Measurements from ENCODE around the gene TREH. TPM values are rescaled to one million over a fixed set of nuclear protein-coding genes. Genes with fewer than 3 reads are reported as not detected.

TREH gene
- polyA plus RNA-seq, 1 donor from 2014 or later, result 0.12 TPM

DNA sequence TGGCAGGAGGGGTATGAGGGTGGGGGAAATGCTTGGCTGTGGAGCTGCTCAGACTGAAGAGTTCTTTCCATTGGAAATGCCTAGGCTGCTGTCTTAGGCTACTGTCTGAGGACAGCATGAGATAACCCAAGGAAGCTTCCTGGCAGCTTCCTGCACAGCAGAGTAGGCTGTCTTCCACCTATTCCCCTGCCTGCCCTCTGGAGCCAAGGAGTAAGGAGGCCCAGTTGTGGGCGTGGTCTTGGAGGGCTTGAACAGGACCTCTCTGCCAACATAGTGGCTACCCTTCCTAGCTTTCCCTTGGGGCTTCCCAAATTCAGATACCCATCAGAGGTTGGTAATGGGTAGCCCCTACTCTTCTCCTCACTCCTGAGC, 46.1 kb downstream of the TREH start:
- no peak overlapping the region for H3K4me2 ChIP-seq (ENCODE audit: low read length)
- H3K27me3 ChIP-seq (ENCODE audit: insufficient read depth, low read depth, low read length), result no peaks in the 10 kb centered on the region
- H3K4me3 ChIP-seq (ENCODE audit: low read length), result no peak overlapping the region
- no peaks in the 10 kb centered on the region for H4K20me1 ChIP-seq (ENCODE audit: insufficient read depth)
- peaks cover 7% of the 10 kb centered on the region for H3K36me3 ChIP-seq (ENCODE audit: insufficient read depth, low read length)
- H3K79me2 ChIP-seq (replicated peaks; ENCODE audit: insufficient read depth, low read length), result no peaks in the 10 kb centered on the region
- no peaks in the 10 kb centered on the region for H3K9me3 ChIP-seq (ENCODE audit: low read length)
- H3F3A ChIP-seq (ENCODE audit: insufficient read depth, low read length, poor library complexity, severe bottlenecking), result no peaks in the 10 kb centered on the region
- no peaks in the 10 kb centered on the region for H3K9me2 ChIP-seq (ENCODE audit: insufficient read depth, low read length)
- TF ChIP-seq MXI1 (conservative IDR thresholded peaks at IDR 0.05; ENCODE audit: poor library complexity, severe bottlenecking) (no peak), EZH2 (IDR thresholded peaks at IDR 0.05; ENCODE audit: borderline replicate concordance, insufficient read depth, low read length, poor library complexity, severe bottlenecking) (no peak), EP300 (conservative IDR thresholded peaks at IDR 0.05; ENCODE audit: poor library complexity, severe bottlenecking) (no peak)
- TF ChIP-seq, protein P1, sequence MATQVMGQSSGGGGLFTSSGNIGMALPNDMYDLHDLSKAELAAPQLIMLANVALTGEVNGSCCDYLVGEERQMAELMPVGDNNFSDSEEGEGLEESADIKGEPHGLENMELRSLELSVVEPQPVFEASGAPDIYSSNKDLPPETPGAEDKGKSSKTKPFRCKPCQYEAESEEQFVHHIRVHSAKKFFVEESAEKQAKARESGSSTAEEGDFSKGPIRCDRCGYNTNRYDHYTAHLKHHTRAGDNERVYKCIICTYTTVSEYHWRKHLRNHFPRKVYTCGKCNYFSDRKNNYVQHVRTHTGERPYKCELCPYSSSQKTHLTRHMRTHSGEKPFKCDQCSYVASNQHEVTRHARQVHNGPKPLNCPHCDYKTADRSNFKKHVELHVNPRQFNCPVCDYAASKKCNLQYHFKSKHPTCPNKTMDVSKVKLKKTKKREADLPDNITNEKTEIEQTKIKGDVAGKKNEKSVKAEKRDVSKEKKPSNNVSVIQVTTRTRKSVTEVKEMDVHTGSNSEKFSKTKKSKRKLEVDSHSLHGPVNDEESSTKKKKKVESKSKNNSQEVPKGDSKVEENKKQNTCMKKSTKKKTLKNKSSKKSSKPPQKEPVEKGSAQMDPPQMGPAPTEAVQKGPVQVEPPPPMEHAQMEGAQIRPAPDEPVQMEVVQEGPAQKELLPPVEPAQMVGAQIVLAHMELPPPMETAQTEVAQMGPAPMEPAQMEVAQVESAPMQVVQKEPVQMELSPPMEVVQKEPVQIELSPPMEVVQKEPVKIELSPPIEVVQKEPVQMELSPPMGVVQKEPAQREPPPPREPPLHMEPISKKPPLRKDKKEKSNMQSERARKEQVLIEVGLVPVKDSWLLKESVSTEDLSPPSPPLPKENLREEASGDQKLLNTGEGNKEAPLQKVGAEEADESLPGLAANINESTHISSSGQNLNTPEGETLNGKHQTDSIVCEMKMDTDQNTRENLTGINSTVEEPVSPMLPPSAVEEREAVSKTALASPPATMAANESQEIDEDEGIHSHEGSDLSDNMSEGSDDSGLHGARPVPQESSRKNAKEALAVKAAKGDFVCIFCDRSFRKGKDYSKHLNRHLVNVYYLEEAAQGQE (IDR thresholded peaks at IDR 0.05; ENCODE audit: borderline replicate concordance), result no peak
- no peak overlapping the region for H2AFZ ChIP-seq (ENCODE audit: low read depth, low read length)
- H3K9ac ChIP-seq (ENCODE audit: low read length), result no peak overlapping the region
- no peak overlapping the region for H3K27ac ChIP-seq (ENCODE audit: low read length)

DNA sequence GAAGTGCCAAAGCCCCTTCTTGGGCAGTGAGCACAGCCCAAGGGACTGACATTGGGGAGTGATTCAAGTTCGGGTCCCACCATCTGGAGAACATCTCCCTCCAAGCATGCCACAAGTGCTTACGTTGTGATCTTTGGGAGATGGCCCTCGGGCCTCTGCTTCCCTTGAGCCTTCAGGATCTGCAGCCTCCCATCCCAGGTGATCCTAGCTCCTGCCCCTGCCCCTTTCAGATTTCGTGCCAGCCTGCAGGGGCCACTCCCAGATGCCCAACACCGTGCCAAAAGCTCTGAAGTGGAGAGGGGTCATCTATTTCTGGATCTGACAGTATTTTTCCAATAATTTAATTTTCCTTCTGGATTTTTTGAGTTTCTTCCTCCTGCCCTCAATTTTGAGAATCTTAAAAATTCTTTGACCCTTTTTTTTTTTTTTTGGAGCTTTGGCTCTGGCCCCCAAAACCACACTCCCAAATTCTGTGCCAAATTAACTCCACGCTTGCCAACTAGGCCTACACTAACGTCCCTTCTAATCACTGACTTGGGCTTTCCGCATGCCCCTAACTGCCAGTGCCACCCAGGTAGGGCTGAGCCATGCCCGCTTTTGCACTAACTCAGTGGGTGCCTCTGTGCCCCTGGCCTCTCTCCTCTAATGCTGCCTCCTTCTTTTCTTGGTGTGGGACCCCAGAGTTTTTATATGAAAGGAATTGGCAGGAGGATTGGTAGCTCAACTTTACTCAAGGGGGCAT, 46.7 kb downstream of the TREH start:
- H3K27ac ChIP-seq (ENCODE audit: low read length), result no peak overlapping the region
- H3F3A ChIP-seq (ENCODE audit: insufficient read depth, low read length, poor library complexity, severe bottlenecking), result no peaks in the 10 kb centered on the region
- TF ChIP-seq EZH2 (IDR thresholded peaks at IDR 0.05; ENCODE audit: borderline replicate concordance, insufficient read depth, low read length, poor library complexity, severe bottlenecking) (no peak), RAD21 (conservative IDR thresholded peaks at IDR 0.05) (no peak), POLR2AphosphoS5 (IDR thresholded peaks at IDR 0.05) (no peak)
- TF ChIP-seq, protein P2, sequence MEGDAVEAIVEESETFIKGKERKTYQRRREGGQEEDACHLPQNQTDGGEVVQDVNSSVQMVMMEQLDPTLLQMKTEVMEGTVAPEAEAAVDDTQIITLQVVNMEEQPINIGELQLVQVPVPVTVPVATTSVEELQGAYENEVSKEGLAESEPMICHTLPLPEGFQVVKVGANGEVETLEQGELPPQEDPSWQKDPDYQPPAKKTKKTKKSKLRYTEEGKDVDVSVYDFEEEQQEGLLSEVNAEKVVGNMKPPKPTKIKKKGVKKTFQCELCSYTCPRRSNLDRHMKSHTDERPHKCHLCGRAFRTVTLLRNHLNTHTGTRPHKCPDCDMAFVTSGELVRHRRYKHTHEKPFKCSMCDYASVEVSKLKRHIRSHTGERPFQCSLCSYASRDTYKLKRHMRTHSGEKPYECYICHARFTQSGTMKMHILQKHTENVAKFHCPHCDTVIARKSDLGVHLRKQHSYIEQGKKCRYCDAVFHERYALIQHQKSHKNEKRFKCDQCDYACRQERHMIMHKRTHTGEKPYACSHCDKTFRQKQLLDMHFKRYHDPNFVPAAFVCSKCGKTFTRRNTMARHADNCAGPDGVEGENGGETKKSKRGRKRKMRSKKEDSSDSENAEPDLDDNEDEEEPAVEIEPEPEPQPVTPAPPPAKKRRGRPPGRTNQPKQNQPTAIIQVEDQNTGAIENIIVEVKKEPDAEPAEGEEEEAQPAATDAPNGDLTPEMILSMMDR (IDR thresholded peaks at IDR 0.05; ENCODE audit: poor library complexity, severe bottlenecking), result no peak
- no peak overlapping the region for H3K4me3 ChIP-seq (ENCODE audit: low read length)
- peaks cover 7% of the 10 kb centered on the region for H3K36me3 ChIP-seq (ENCODE audit: insufficient read depth, low read length)
- no peaks in the 10 kb centered on the region for H4K20me1 ChIP-seq (ENCODE audit: insufficient read depth)
- H3K9me2 ChIP-seq (ENCODE audit: insufficient read depth, low read length), result no peaks in the 10 kb centered on the region
- no peaks in the 10 kb centered on the region for H3K79me2 ChIP-seq (replicated peaks; ENCODE audit: insufficient read depth, low read length)
- H2AFZ ChIP-seq (ENCODE audit: low read depth, low read length), result no peak overlapping the region
- no peaks in the 10 kb centered on the region for H3K9me3 ChIP-seq (ENCODE audit: low read length)
- no peak overlapping the region for H3K9ac ChIP-seq (ENCODE audit: low read length)
- no peaks in the 10 kb centered on the region for H3K27me3 ChIP-seq (ENCODE audit: insufficient read depth, low read depth, low read length)
- no peak overlapping the region for H3K4me2 ChIP-seq (ENCODE audit: low read length)
